Adrenal gland (tissue), 5 donors: Measurements from ENCODE around the gene HSFX4.
"Not testable (repeated sequence)": the region's sequence is repeated elsewhere in the genome, so short reads cannot be mapped to it uniquely, and the experiment has no call there.

ENCODE experiments used
- POLR2A ChIP-seq, 2 donors: fragments of 450-650 bp; IDR thresholded peaks; one replicate each; pipeline ENCODE4 v1.6.1; 2017; ENCODE audit warnings: antibody characterized with exemption in 2 of 2, mild to moderate bottlenecking in 2 of 2, moderate library complexity in 1 of 2
- TF ChIP-seq, protein P1 (sequence below), 6 experiments: fragments of 450-650 bp in 4 of 6; fragments of 200-600 bp in 2 of 6; sonication (generic) in 1 of 6; IDR thresholded peaks; 1 replicate in 5 of 6; 2 replicates in 1 of 6; pipeline versions ENCODE4 v1.5.1 to v1.8.0; 2016 to 2021; ENCODE audit warnings: antibody characterized with exemption in 6 of 6, mild to moderate bottlenecking in 2 of 6, moderate library complexity in 1 of 6
- donor health status: DM: no; HTN: no; CAD: no.

DNA sequence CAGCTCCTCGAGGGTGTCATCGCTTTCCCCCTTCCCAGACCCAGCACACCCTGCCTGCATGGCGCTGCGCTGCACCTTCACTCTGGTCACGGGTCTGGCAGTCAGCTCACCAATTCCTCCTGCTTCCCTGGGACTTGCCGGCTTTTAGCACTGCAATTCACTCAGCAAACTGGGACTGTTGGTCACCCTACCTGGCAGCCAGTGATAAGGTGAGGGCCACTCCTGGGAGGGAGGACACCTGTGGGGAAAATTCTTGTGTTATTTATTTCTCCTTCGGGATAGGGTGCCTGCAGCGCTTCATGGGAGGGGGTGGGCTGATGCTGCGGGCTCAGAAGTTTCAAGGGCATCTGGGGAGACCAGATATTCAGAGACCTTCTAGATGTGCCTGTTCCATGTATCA lies 16.4 kb downstream of the HSFX4 start:
- TF ChIP-seq, protein P1, sequence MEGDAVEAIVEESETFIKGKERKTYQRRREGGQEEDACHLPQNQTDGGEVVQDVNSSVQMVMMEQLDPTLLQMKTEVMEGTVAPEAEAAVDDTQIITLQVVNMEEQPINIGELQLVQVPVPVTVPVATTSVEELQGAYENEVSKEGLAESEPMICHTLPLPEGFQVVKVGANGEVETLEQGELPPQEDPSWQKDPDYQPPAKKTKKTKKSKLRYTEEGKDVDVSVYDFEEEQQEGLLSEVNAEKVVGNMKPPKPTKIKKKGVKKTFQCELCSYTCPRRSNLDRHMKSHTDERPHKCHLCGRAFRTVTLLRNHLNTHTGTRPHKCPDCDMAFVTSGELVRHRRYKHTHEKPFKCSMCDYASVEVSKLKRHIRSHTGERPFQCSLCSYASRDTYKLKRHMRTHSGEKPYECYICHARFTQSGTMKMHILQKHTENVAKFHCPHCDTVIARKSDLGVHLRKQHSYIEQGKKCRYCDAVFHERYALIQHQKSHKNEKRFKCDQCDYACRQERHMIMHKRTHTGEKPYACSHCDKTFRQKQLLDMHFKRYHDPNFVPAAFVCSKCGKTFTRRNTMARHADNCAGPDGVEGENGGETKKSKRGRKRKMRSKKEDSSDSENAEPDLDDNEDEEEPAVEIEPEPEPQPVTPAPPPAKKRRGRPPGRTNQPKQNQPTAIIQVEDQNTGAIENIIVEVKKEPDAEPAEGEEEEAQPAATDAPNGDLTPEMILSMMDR (IDR thresholded peaks at IDR 0.05), result not testable (repeated sequence)
- not testable (repeated sequence) for TF ChIP-seq POLR2A (IDR thresholded peaks at IDR 0.05)
